HepG2 (cell line): ENCODE data around the gene DEFB124. TPM values are rescaled to one million over a fixed set of nuclear protein-coding genes. Genes with fewer than 3 reads are reported as not detected.

ENCODE experiments used
- DR1 ChIP-seq: sonication (generic); formaldehyde crosslinking; IDR thresholded peaks from 2 replicates; pipeline ENCODE4 v1.8.0; 2021; ENCODE audit warnings: mild to moderate bottlenecking, missing genetic modification reagents, inconsistent platforms
- HOMEZ ChIP-seq: IDR thresholded peaks from 2 replicates; pipeline ENCODE4 v1.6.1; 2016; ENCODE audit warnings: low read depth
- MIER3 ChIP-seq: IDR thresholded peaks from 2 replicates; pipeline ENCODE4 v1.6.1; 2016; ENCODE audit warnings: missing compliant biosample characterization, borderline replicate concordance
- NR2C2 ChIP-seq: sonication (generic); formaldehyde crosslinking; IDR thresholded peaks from 2 replicates; pipeline ENCODE4 v1.4.0; 2020; ENCODE audit warnings: missing genetic modification reagents, mild to moderate bottlenecking, moderate library complexity, borderline replicate concordance
- NR2F1 ChIP-seq, 2 experiments: fragments of 450-650 bp in 1 of 2; formaldehyde crosslinking in 1 of 2; IDR thresholded peaks; 2 replicates each; pipeline versions ENCODE4 v1.5.0 to v1.6.1; 2016 to 2020; ENCODE audit warnings: mild to moderate bottlenecking in 1 of 2, missing compliant biosample characterization in 1 of 2, missing genetic modification reagents in 1 of 2, moderate library complexity in 1 of 2
- NRL ChIP-seq: sonication (generic); formaldehyde crosslinking; IDR thresholded peaks from 2 replicates; pipeline ENCODE4 v1.5.0; 2020; ENCODE audit warnings: missing genetic modification reagents, mild to moderate bottlenecking, moderate library complexity, borderline replicate concordance
- PTBP1 ChIP-seq: fragments of 200-400 bp; formaldehyde crosslinking; IDR thresholded peaks from 2 replicates; pipeline ENCODE4 v1.6.1; 2018; ENCODE audit warnings: low read length, low read depth; ENCODE audit not compliant: poor library complexity, severe bottlenecking
- SALL1 ChIP-seq: sonication (generic); formaldehyde crosslinking; IDR thresholded peaks from 2 replicates; pipeline ENCODE4 v1.8.0; 2022; ENCODE audit warnings: mild to moderate bottlenecking, missing genetic modification reagents
- SMAD1 ChIP-seq: sonication (generic); formaldehyde crosslinking; IDR thresholded peaks from 2 replicates; pipeline ENCODE4 v1.4.0; 2020; ENCODE audit warnings: missing genetic modification reagents, low read depth, mild to moderate bottlenecking, borderline replicate concordance
- SP1 ChIP-seq, 2 experiments: fragments of 450-650 bp in 1 of 2; sonication (generic) in 1 of 2; formaldehyde crosslinking in 1 of 2; IDR thresholded peaks; 2 replicates each; pipeline versions ENCODE4 v1.4.0 to v1.6.1; 2016 to 2020; ENCODE audit warnings: missing genetic modification reagents in 1 of 2
- ZFP62 ChIP-seq: sonication (generic); formaldehyde crosslinking; IDR thresholded peaks from 2 replicates; pipeline ENCODE4 v1.4.0; 2020; ENCODE audit warnings: missing genetic modification reagents
- ZNF331 ChIP-seq: sonication (generic); formaldehyde crosslinking; IDR thresholded peaks from 2 replicates; pipeline ENCODE4 v1.4.0; 2020; ENCODE audit warnings: missing genetic modification reagents
- ZNF350 ChIP-seq: sonication (generic); formaldehyde crosslinking; IDR thresholded peaks from 2 replicates; pipeline ENCODE4 v1.4.0; 2020; ENCODE audit warnings: mild to moderate bottlenecking, low read depth, missing genetic modification reagents, borderline replicate concordance
- ZNF414 ChIP-seq: sonication (generic); formaldehyde crosslinking; IDR thresholded peaks from 2 replicates; pipeline ENCODE4 v1.5.0; 2020; ENCODE audit warnings: missing genetic modification reagents
- ZNF773 ChIP-seq: sonication (generic); formaldehyde crosslinking; IDR thresholded peaks from 2 replicates; pipeline ENCODE4 v1.4.0; 2020; ENCODE audit warnings: missing genetic modification reagents, borderline replicate concordance
- polyA plus RNA-seq, 8 experiments: library from polyadenylated mRNA; depleted of rRNA in 3 of 8; stranded (reverse) in 7 of 8; unstranded in 1 of 8; fragments of >200 nt; fragmentation: Illumina TruSeq in 4 of 8; extraction: Trizol in 4 of 8; gene quantifications; 2 replicates each; pipeline versions ENCODE4 v1.2.1 to v1.2.3, GENCODE V29; 2011 to 2016; ENCODE audit warnings: low read depth in 4 of 8, missing spikeins in 1 of 8, mixed read lengths in 1 of 8; ENCODE audit not compliant: insufficient read depth in 1 of 8
- total RNA-seq, 5 experiments: library from RNA; depleted of rRNA; stranded (reverse); fragments of >200 nt; fragmentation: Illumina TruSeq; extraction: Trizol; gene quantifications; 2 replicates each; pipeline ENCODE4 v1.2.3, GENCODE V29; 2016; ENCODE audit warnings: low read depth in 1 of 5
- TF ChIP-seq, protein P1 (sequence below): sonication (generic); formaldehyde crosslinking; IDR thresholded peaks from 2 replicates; pipeline ENCODE4 v1.5.0; 2020; ENCODE audit warnings: missing genetic modification reagents, mild to moderate bottlenecking, borderline replicate concordance
- TF ChIP-seq, protein P2 (sequence below): sonication (generic); IDR thresholded peaks from 2 replicates; pipeline ENCODE4 v1.6.1; 2016; ENCODE audit warnings: low read depth, borderline replicate concordance
- TF ChIP-seq, protein P3 (sequence below): sonication (generic); formaldehyde crosslinking; IDR thresholded peaks from 2 replicates; pipeline ENCODE4 v1.4.0; 2020; ENCODE audit warnings: missing genetic modification reagents
- TF ChIP-seq, protein P4 (sequence below): IDR thresholded peaks from 2 replicates; pipeline ENCODE4 v1.6.1; 2016; ENCODE audit warnings: mild to moderate bottlenecking, missing biosample characterization, missing genetic modification reagents
- TF ChIP-seq, protein P5 (sequence below): sonication (generic); formaldehyde crosslinking; IDR thresholded peaks from 2 replicates; pipeline ENCODE4 v1.8.1; 2023; ENCODE audit warnings: mild to moderate bottlenecking, missing genetic modification reagents, borderline replicate concordance

Gene DEFB124
- total and polyA plus RNA-seq, 2 of the 13 experiments (the other 11 are each of a cell fraction or from before 2014, with no cell fraction given): not detected

- TF ChIP-seq, protein P1, sequence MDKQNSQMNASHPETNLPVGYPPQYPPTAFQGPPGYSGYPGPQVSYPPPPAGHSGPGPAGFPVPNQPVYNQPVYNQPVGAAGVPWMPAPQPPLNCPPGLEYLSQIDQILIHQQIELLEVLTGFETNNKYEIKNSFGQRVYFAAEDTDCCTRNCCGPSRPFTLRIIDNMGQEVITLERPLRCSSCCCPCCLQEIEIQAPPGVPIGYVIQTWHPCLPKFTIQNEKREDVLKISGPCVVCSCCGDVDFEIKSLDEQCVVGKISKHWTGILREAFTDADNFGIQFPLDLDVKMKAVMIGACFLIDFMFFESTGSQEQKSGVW (CRISPR knock-in tag): no peak
- TF ChIP-seq MIER3: 0 out of 2 replicates have a peak, but pooled peaks have one; percentile 35
- TF ChIP-seq, protein P2, sequence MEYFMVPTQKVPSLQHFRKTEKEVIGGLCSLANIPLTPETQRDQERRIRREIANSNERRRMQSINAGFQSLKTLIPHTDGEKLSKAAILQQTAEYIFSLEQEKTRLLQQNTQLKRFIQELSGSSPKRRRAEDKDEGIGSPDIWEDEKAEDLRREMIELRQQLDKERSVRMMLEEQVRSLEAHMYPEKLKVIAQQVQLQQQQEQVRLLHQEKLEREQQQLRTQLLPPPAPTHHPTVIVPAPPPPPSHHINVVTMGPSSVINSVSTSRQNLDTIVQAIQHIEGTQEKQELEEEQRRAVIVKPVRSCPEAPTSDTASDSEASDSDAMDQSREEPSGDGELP: no peak
- no peak for TF ChIP-seq ZNF350 (CRISPR knock-in tag)
- TF ChIP-seq ZNF414: no peak
- no peak for TF ChIP-seq PTBP1
- TF ChIP-seq, protein P3, sequence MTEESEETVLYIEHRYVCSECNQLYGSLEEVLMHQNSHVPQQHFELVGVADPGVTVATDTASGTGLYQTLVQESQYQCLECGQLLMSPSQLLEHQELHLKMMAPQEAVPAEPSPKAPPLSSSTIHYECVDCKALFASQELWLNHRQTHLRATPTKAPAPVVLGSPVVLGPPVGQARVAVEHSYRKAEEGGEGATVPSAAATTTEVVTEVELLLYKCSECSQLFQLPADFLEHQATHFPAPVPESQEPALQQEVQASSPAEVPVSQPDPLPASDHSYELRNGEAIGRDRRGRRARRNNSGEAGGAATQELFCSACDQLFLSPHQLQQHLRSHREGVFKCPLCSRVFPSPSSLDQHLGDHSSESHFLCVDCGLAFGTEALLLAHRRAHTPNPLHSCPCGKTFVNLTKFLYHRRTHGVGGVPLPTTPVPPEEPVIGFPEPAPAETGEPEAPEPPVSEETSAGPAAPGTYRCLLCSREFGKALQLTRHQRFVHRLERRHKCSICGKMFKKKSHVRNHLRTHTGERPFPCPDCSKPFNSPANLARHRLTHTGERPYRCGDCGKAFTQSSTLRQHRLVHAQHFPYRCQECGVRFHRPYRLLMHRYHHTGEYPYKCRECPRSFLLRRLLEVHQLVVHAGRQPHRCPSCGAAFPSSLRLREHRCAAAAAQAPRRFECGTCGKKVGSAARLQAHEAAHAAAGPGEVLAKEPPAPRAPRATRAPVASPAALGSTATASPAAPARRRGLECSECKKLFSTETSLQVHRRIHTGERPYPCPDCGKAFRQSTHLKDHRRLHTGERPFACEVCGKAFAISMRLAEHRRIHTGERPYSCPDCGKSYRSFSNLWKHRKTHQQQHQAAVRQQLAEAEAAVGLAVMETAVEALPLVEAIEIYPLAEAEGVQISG (CRISPR knock-in tag): no peak
- no peak for TF ChIP-seq SP1 (IDR thresholded peaks at IDR 0.05)
- no peak for TF ChIP-seq SP1 (CRISPR knock-in tag; IDR thresholded peaks at IDR 0.05)
- no peak for TF ChIP-seq ZFP62
- TF ChIP-seq SALL1 (CRISPR knock-in tag): peak; percentile 53
- TF ChIP-seq DR1 (CRISPR knock-in tag): no peak
- no peak for TF ChIP-seq NR2C2 (CRISPR knock-in tag)
- 0 out of 4 replicates have a peak, but pooled peaks of 1 of the 2 experiments have one; percentile 21 for TF ChIP-seq NR2F1 (CRISPR knock-in tag; IDR thresholded peaks at IDR 0.05)
- TF ChIP-seq HOMEZ (CRISPR knock-in tag): peak; percentile 39; the same call in 1 of the 2 replicates
- TF ChIP-seq ZNF331 (CRISPR knock-in tag): peak; percentile 50; the same call in 1 of the 2 replicates
- TF ChIP-seq NRL (CRISPR knock-in tag): 0 out of 2 replicates have a peak, but pooled peaks have one; percentile 52
- TF ChIP-seq ZNF773 (CRISPR knock-in tag): no peak
- TF ChIP-seq, protein P4, sequence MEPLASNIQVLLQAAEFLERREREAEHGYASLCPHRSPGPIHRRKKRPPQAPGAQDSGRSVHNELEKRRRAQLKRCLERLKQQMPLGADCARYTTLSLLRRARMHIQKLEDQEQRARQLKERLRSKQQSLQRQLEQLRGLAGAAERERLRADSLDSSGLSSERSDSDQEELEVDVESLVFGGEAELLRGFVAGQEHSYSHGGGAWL (CRISPR knock-in tag): no peak
- TF ChIP-seq, protein P5, sequence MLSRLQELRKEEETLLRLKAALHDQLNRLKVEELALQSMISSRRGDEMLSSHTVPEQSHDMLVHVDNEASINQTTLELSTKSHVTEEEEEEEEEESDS: no peak
- no peak for TF ChIP-seq SMAD1 (CRISPR knock-in tag)
Measured at GRCh38 chr20:31517373-31517772, 42.4 kb upstream of the DEFB124 start (continued).
